T-cell (primary cell): ENCODE results near the gene FAM9C. TPM values are rescaled to one million over a fixed set of nuclear protein-coding genes. Genes with fewer than 3 reads are reported as not detected.

Source experiments
- ATAC-seq, 4 experiments: fragments of 200-7000 bp in 3 of 4; fragments of 150-1000 bp in 1 of 4; cut with Tn5 transposase; replicated peaks in 1 of 4; 1 replicate in 3 of 4; 2 replicates in 1 of 4; pipeline ENCODE4 v1.10.0; 2021; ENCODE audit warnings: moderate library complexity in 3 of 4, mild to moderate bottlenecking in 2 of 4, moderate number of reproducible peaks in 1 of 4
- CTCF ChIA-PET, 2 donors: fragments of 300-600 bp; sonication (Branson Sonifier 250); formaldehyde crosslinking; loops; one replicate each; lab custom pipeline; 2022; ENCODE audit warnings: antibody characterized with exemption in 2 of 2; lab: Charles Lee
- POLR2A ChIA-PET, 2 donors: fragments of 300-600 bp; sonication (Branson Sonifier 250); formaldehyde crosslinking; loops; one replicate each; lab custom pipeline; 2022; ENCODE audit warnings: antibody characterized with exemption in 2 of 2; lab: Charles Lee
- DNase-seq, 35 experiments: peaks; one replicate each; pipeline versions ENCODE4 v3.0.0 to v3.0.0-alpha.2; 2013 to 2023
- H3K27ac ChIP-seq: one replicate; pipeline ENCODE4 v1.5.1; 2013; ENCODE audit warnings: low read length
- H3K27me3 ChIP-seq, 2 experiments: replicated peaks in 1 of 2; 1 replicate in 1 of 2; 2 replicates in 1 of 2; pipeline versions ENCODE4 v1.6.1 to v1.7.0; 2013; ENCODE audit warnings: low read length in 1 of 2, mixed read lengths in 1 of 2; ENCODE audit not compliant: control insufficient read depth in 2 of 2, insufficient read depth in 2 of 2; ENCODE audit errors: extremely low read depth in 1 of 2
- H3K36me3 ChIP-seq, 2 donors: 1 replicate in 1 of 2; 2 replicates in 1 of 2; pipeline versions ENCODE4 v1.6.1 to v1.7.0; 2013; ENCODE audit warnings: low read length in 1 of 2; ENCODE audit not compliant: control insufficient read depth in 2 of 2, insufficient read depth in 1 of 2; ENCODE audit errors: extremely low read depth in 1 of 2
- H3K4me1 ChIP-seq, 2 experiments: 1 replicate in 1 of 2; 2 replicates in 1 of 2; pipeline versions ENCODE4 v1.6.1 to v1.7.0; 2013; ENCODE audit warnings: low read length in 2 of 2, mixed read lengths in 1 of 2; ENCODE audit not compliant: insufficient read depth in 2 of 2, control insufficient read depth in 1 of 2; ENCODE audit errors: extremely low read depth in 1 of 2
- H3K4me3 ChIP-seq, 2 donors: 1 replicate in 1 of 2; 2 replicates in 1 of 2; pipeline versions ENCODE4 v1.5.1 to v1.7.0; 2013; ENCODE audit warnings: mild to moderate bottlenecking in 2 of 2, low read length in 1 of 2, moderate library complexity in 1 of 2; ENCODE audit not compliant: control insufficient read depth in 1 of 2; ENCODE audit errors: extremely low read depth in 1 of 2
- H3K9me3 ChIP-seq: 2 replicates; pipeline ENCODE4 v1.7.0; 2013
- H3K27ac Mint-ChIP-seq, 2 donors: one replicate each; pipeline ENCODE4 v1.8.0; 2020 to 2021; ENCODE audit warnings: mild to moderate bottlenecking in 2 of 2, mixed read lengths in 2 of 2
- H3K27me3 Mint-ChIP-seq, 2 donors: one replicate each; pipeline ENCODE4 v1.8.0; 2021 to 2022; ENCODE audit warnings: mixed read lengths in 2 of 2
- H3K36me3 Mint-ChIP-seq: one replicate; pipeline ENCODE4 v1.8.0; 2021; ENCODE audit warnings: mixed read lengths
- H3K4me1 Mint-ChIP-seq, 3 donors: one replicate each; pipeline ENCODE4 v1.8.0; 2020 to 2022; ENCODE audit warnings: mixed read lengths in 3 of 3, mild to moderate bottlenecking in 1 of 3
- H3K4me3 Mint-ChIP-seq, 3 donors: one replicate each; pipeline ENCODE4 v1.8.0; 2020 to 2022; ENCODE audit warnings: mild to moderate bottlenecking in 3 of 3, mixed read lengths in 3 of 3, moderate library complexity in 3 of 3
- H3K9me3 Mint-ChIP-seq, 3 donors: one replicate each; pipeline ENCODE4 v1.8.0; 2020 to 2022; ENCODE audit warnings: mixed read lengths in 3 of 3
- WGBS: methylation state at CpG from one replicate; pipeline ENCODE4 v1.1.5; 2013; ENCODE audit warnings: missing lambda C conversion rate; ENCODE audit not compliant: insufficient coverage; 5-methylcytosine and 5-hydroxymethylcytosine counted together
- total RNA-seq, 35 experiments: library from RNA in 6 of 35; stranded (reverse) in 6 of 35; fragments of 120-200 nt in 1 of 35; gene quantifications; one replicate each; pipeline versions ENCODE4 v1.2.1 to v1.2.4 and lab custom pipeline; 2013 to 2026

The FAM9C gene
- total RNA-seq, 5 donors from 2014 or later (not counting 1 experiment from before 2014, with no cell fraction given) = not detected

DNA sequence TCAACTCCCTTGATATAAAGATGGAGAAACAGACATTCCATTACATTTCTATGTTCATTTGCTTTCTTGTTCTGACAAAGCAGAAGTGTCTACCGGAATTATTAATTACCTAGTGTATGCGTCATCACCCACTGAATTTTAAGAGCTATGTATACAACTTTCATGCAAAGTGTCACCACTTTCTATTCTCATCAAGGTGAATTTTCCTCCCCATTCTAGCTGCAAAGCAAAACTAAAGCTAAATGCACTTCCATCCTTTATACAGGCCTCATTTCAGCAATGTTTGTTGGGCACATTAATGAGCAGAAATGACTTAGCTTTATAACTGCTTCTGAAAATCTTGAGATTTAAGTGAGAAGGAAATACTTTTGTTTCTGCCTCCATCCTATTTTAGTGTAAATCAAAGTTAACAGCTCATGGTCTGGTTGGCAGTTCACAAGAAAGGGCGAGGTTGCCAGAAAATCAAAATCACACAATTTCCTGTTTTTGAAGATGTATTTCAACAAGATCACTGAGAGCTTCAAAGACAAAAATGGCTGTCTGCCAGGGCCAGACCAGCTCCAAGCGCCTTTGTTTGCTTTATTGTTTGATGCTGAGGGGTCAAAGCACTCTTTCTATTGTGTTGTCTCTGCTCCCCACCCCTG, 7.2 kb upstream of the FAM9C start:
- DNase-seq = peak in 32 of 35 experiments; percentile 18 to 74 (median 43)
- Histone ChIP-seq H3K27me3 (no peaks in the 10 kb centered on the region), H3K4me1 (peaks cover 27 to 55% of the 10 kb centered on the region in 2 experiments), H3K27ac (peak overlapping the region; percentile 91), H3K36me3 (no peaks in the 10 kb centered on the region), H3K9me3 (no peaks in the 10 kb centered on the region), H3K4me3 (no peak overlapping the region)
- WGBS = no CpG with 5 or more reads among the region's 4 CpGs
- CTCF ChIA-PET = interaction anchor here (0.8 to 2.4 kb wide), 18 partner anchors 9 to 436 kb away, joined by 3 to 15 read pairs (median 4); no protein-coding TSS in a partner anchor
- peaks cover 79 to 86% (median 82%) of the 10 kb centered on the region in 3 donors for H3K4me1 Mint-ChIP-seq
- peak overlapping the region; percentile 87 to 98 for H3K27ac Mint-ChIP-seq
- H3K4me3 Mint-ChIP-seq = peak overlapping the region; percentile 3 to 60 (median 50)
- H3K27me3 Mint-ChIP-seq = peaks cover 0 to 12% of the 10 kb centered on the region in 2 donors
- peak; percentile 76 to 90 (median 86) for ATAC-seq
- no peaks in the 10 kb centered on the region for H3K36me3 Mint-ChIP-seq
- POLR2A ChIA-PET = interaction anchor here (0.7 to 1.7 kb wide), 16 partner anchors 10 to 105 kb away, joined by 3 to 9 read pairs (median 4); partner anchors contain the start of gene TMSB4X (in 1 of the 2)
- no peaks in the 10 kb centered on the region for H3K9me3 Mint-ChIP-seq

DNA sequence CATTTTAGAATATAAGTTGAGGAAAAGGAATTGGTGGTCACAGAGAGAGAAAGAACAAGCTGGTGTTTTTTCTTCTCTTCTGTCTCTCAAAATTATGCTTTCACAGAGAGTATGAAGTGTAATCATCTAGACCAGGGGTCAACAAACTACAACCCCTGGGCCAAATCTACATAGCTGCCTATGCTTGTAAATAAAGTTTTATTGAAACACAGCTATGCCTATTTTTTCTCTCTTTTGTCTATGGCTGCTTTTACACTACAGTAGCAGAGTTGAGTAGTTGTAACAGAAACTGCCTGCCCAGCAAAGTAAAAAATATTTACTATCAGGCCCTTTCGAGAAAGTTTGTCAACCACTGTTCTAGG, 6.7 kb upstream of the FAM9C start:
- H3K27me3 Mint-ChIP-seq = peaks cover 0 to 10% of the 10 kb centered on the region in 2 donors

DNA sequence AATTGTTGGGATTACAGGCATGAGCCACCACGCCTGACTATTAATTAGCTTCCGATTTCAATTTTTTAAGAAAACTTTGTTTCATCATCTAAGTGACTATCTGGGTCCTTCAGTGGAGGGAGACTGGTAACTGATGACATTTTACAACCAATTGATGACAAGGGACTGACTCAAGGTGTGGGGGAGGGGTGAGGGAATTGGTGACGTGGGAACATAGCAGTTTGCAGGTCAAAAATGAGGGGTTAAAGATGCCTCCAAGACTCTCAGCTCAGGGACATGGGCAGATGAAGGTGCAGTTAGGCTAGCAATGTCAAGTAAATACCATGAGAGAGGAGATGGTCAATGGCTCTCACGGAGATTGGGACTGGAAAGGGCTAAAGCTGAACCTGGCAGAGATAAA, 5.7 kb upstream of the FAM9C start:
- ChIA-PET CTCF (interaction anchor here (0.8 to 2.4 kb wide), 2 partner anchors 31 to 103 kb away, joined by 3 to 15 read pairs; no protein-coding TSS in a partner anchor), POLR2A (interaction anchor here in 1 of 2 donors (0.6 to 1.0 kb wide), 2 partner anchors 30 to 70 kb away, joined by 4 to 6 read pairs; no protein-coding TSS in a partner anchor)
- no peak for ATAC-seq
- no peaks in the 10 kb centered on the region for H3K9me3 ChIP-seq
- H3K27ac ChIP-seq = peak overlapping the region; percentile 91
- Mint-ChIP-seq H3K9me3 (no peaks in the 10 kb centered on the region), H3K27ac (peak overlapping the region; percentile 87 to 98), H3K27me3 (peaks cover 0 to 11% of the 10 kb centered on the region in 2 donors), H3K4me1 (peaks cover 77 to 82% (median 80%) of the 10 kb centered on the region in 3 donors), H3K4me3 (peak overlapping the region; percentile 15 to 60 (median 17)), H3K36me3 (no peaks in the 10 kb centered on the region)
- no peaks in the 10 kb centered on the region for H3K27me3 ChIP-seq
- H3K36me3 ChIP-seq = no peaks in the 10 kb centered on the region
- no peak overlapping the region for H3K4me3 ChIP-seq
- 100% methylated on average over 2 of the region's 4 CpGs for WGBS
- peaks cover 27 to 51% of the 10 kb centered on the region in 2 experiments for H3K4me1 ChIP-seq
- no peak for DNase-seq

More for the DNA sequence above, 6.7 kb upstream of the FAM9C start:
- POLR2A ChIA-PET = interaction anchor here (0.7 to 1.7 kb wide), 13 partner anchors 9 to 105 kb away, joined by 3 to 9 read pairs (median 4); partner anchors contain the start of gene TMSB4X (in 1 of the 2)
- H3K36me3 Mint-ChIP-seq = no peaks in the 10 kb centered on the region
- peak overlapping the region; percentile 3 to 60 (median 50) for H3K4me3 Mint-ChIP-seq
- H3K27ac Mint-ChIP-seq = peak overlapping the region; percentile 87 to 98
- H3K4me1 Mint-ChIP-seq = peaks cover 80 to 86% (median 84%) of the 10 kb centered on the region in 3 donors
- ATAC-seq = no peak
- H3K9me3 ChIP-seq = no peaks in the 10 kb centered on the region
- CTCF ChIA-PET = interaction anchor here (0.8 to 2.4 kb wide), 16 partner anchors 9 to 105 kb away, joined by 3 to 15 read pairs (median 4); no protein-coding TSS in a partner anchor
- peaks cover 27 to 55% of the 10 kb centered on the region in 2 experiments for H3K4me1 ChIP-seq
- H3K9me3 Mint-ChIP-seq = no peaks in the 10 kb centered on the region
- no peak for DNase-seq
- WGBS = no CpG with 5 or more reads among the region's 1 CpG
- H3K27ac ChIP-seq = peak overlapping the region; percentile 91
- no peaks in the 10 kb centered on the region for H3K36me3 ChIP-seq
- no peaks in the 10 kb centered on the region for H3K27me3 ChIP-seq
- H3K4me3 ChIP-seq = no peak overlapping the region

DNA sequence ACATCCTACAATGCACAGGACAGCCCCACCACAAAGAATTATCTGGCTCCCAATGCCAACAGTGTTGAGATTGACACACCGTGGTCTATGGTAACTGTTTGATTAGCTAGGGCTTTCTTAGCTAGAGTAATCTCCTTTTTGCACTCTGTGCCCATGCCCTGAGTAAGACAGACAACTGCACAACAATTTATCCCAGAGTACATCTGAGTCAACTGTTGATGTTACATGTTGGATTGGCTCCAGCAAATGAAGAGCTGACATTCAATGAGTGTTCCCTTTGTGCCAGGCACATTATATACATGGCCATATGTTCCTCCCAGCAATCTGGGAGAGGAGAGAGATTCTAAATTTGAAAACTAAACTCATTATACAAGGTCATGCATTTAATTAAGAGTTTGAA, 3.9 kb upstream of the FAM9C start:
- H3K4me3 ChIP-seq = no peak overlapping the region
- no peaks in the 10 kb centered on the region for H3K27me3 ChIP-seq
- DNase-seq (no peak), ATAC-seq (no peak)
- H3K27me3 Mint-ChIP-seq = peaks cover 0 to 11% of the 10 kb centered on the region in 2 donors
- H3K36me3 ChIP-seq = no peaks in the 10 kb centered on the region
- H3K36me3 Mint-ChIP-seq = no peaks in the 10 kb centered on the region
- H3K9me3 ChIP-seq = no peaks in the 10 kb centered on the region
- ChIA-PET CTCF (interaction anchor here in 1 of 2 donors (0.6 kb wide), 1 partner anchor 72 kb away, joined by 9 read pairs; no protein-coding TSS in a partner anchor), POLR2A (no interaction called here)
- peaks cover 68 to 69% (median 69%) of the 10 kb centered on the region in 3 donors for H3K4me1 Mint-ChIP-seq
- H3K27ac Mint-ChIP-seq = peak overlapping the region; percentile 86 to 89
- H3K4me3 Mint-ChIP-seq = no peak overlapping the region
- H3K27ac ChIP-seq = peak overlapping the region; percentile 47
- WGBS = no CpG with 5 or more reads among the region's 1 CpG
- H3K9me3 Mint-ChIP-seq = no peaks in the 10 kb centered on the region
- peaks cover 26 to 46% of the 10 kb centered on the region in 2 experiments for H3K4me1 ChIP-seq

DNA sequence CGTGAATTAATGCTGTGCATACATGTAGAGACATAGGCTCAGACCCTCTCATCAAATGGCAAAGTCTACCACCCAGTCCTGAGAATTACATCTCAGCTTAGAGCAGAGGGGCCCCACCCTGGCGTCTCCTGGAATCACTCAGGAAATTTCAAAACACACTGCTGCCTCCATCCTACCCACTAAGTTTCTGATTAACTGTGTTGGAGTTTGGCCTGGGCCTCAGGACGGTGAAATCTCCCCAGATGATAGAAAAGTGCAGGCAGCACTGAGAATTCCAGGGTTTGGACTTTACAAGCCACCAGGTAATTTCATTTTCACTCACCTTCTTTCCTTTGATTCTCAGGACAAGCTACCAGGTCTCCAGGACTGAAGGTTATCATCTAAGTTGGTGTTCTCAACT, 3.3 kb upstream of the FAM9C start:
- Histone ChIP-seq H3K27ac (peak overlapping the region; percentile 24), H3K36me3 (no peaks in the 10 kb centered on the region), H3K27me3 (no peaks in the 10 kb centered on the region), H3K4me1 (peaks cover 21 to 41% of the 10 kb centered on the region in 2 experiments), H3K9me3 (no peaks in the 10 kb centered on the region), H3K4me3 (no peak overlapping the region)
- no CpG with 5 or more reads among the region's 3 CpGs for WGBS
- peaks cover 66 to 69% (median 68%) of the 10 kb centered on the region in 3 donors for H3K4me1 Mint-ChIP-seq
- CTCF ChIA-PET = interaction anchor here in 1 of 2 donors (0.6 kb wide), 1 partner anchor 73 kb away, joined by 9 read pairs; no protein-coding TSS in a partner anchor
- H3K27me3 Mint-ChIP-seq = peaks cover 0 to 15% of the 10 kb centered on the region in 2 donors
- DNase-seq = no peak
- H3K36me3 Mint-ChIP-seq = no peaks in the 10 kb centered on the region
- H3K27ac Mint-ChIP-seq = peak overlapping the region; percentile 86 to 89
- no peak for ATAC-seq
- POLR2A ChIA-PET = no interaction called here
- H3K4me3 Mint-ChIP-seq = peak overlapping the region in 1 of 3 donors; percentile 23
- no peaks in the 10 kb centered on the region for H3K9me3 Mint-ChIP-seq

DNA sequence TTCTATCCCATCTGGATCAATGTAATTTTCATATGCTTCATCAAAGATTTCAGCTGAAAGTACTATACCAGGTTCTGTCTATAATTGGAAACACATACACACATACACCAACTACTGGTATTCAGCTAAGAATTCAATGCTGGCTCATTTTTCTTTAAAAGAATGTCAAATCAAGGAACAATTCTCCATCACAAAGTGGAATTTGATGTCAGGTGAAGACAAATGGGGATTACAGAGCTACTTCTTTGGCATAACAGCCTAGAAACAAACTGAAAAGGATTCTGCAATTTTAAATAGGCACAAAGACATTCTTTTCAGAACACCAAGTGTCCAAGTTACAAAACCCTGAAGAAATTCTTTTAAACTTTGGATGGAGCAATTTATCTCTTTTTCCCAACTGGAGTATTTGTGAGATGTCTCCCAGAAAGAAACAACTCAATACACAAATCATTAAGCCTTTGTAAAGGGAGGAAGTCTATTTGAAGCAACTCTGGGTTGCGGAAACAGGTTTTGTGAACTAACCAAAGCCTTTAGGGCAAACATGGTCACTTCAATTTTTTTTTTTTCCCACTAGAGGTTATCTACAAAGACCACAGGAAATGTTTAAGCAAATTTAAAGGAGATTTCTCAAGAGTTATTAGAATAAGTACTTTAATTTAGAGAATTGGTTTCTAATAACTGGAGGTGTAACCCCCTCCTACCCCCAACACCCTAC, 1.9 kb upstream of the FAM9C start:
- DNase-seq (no peak), ATAC-seq (no peak)
- no peak overlapping the region for H3K4me3 Mint-ChIP-seq
- H3K36me3 Mint-ChIP-seq = no peaks in the 10 kb centered on the region
- WGBS = no CpG with 5 or more reads among the region's 1 CpG
- Histone ChIP-seq H3K9me3 (no peaks in the 10 kb centered on the region), H3K4me3 (no peak overlapping the region), H3K36me3 (no peaks in the 10 kb centered on the region), H3K27ac (no peak overlapping the region), H3K27me3 (no peaks in the 10 kb centered on the region), H3K4me1 (peaks cover 15 to 31% of the 10 kb centered on the region in 2 experiments)
- H3K4me1 Mint-ChIP-seq = peaks cover 61 to 66% (median 62%) of the 10 kb centered on the region in 3 donors
- CTCF ChIA-PET = interaction anchor here (0.5 to 1.6 kb wide), 3 partner anchors 46 to 100 kb away, joined by 3 to 4 read pairs (median 4); no protein-coding TSS in a partner anchor
- POLR2A ChIA-PET = no interaction called here
- H3K27me3 Mint-ChIP-seq = peaks cover 0 to 15% of the 10 kb centered on the region in 2 donors
- H3K9me3 Mint-ChIP-seq = no peaks in the 10 kb centered on the region
- H3K27ac Mint-ChIP-seq = peak overlapping the region; percentile 86 to 89
